AG08395 (cell line): Measurements from ENCODE around the gene MYO7B.

Experiments
- DNase-seq: peaks from one replicate; pipeline ENCODE4 v3.0.0; 2012; ENCODE audit warnings: mixed read lengths, low spot score

MYO7B gene

DNA sequence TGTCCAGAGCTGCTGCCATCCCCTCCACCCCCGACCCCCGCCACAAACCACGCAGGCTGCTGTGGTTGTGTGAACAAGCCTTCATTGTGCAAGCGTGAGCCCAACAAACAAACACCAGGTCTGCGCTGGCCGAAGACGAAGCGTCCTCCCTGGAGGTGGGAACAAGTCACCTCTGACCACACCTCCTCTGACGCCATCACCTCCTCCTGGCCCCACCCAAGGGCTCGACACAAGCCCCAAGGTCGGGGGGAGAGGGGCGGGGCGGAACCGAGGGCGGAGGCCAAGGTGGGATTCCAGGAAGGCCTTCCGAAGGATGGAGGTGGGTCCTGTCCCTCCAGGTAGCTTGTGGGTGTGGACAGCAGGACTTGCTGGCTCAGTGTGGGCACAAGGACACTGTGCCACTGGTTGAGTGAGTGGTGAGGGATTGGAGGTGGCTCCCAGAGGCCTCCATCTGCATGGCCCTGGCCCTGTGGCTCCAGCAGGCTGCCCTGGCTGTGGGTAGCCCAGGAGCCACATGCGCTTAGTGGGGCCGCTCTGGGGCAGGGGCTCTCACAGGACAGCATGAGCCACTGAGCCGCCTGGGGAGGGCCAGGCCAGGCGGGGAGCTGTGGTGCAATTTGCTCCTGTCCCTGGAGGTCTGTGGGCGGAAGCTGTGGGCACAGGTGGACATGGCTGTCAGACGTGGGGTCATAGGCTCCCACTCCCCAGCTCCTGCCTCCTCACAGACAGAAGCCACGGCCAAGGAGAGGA lies 103.1 kb downstream of the MYO7B start:
- DNase-seq = no peak

DNA sequence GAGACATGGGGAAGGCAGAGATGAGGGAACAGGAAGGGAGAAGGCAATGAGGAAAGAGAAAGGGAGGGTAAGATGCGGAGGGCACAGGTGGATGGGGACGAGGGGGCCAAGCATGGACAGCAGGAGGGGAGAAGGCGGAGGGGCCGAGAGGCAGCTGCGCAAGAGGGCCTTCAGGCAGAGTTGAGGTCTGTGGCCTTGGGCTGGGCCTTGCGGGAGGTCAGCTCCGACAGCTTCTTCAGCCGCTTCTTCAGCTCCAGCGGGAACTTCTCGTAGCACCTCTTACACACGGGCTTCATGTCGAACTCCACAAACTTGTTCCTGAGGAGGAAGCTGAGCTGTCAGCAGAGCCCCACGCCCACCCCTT lies 103.6 kb downstream of the MYO7B start:
- DNase-seq = no peak

GRCh38 chr2:127640082-127641072 lies 104.9 kb downstream of the MYO7B start:
- no peak for DNase-seq

GRCh38 chr2:127641133-127641532 lies 105.7 kb downstream of the MYO7B start:
- DNase-seq = no peak

- no peak for DNase-seq
Observed at GRCh38 chr2:127641846-127642507, 106.5 kb downstream of the MYO7B start.

- DNase-seq = no peak
Observed at GRCh38 chr2:127642706-127643438, 107.4 kb downstream of the MYO7B start.

GRCh38 chr2:127643439-127644065 lies 108.1 kb downstream of the MYO7B start:
- DNase-seq = no peak

DNA sequence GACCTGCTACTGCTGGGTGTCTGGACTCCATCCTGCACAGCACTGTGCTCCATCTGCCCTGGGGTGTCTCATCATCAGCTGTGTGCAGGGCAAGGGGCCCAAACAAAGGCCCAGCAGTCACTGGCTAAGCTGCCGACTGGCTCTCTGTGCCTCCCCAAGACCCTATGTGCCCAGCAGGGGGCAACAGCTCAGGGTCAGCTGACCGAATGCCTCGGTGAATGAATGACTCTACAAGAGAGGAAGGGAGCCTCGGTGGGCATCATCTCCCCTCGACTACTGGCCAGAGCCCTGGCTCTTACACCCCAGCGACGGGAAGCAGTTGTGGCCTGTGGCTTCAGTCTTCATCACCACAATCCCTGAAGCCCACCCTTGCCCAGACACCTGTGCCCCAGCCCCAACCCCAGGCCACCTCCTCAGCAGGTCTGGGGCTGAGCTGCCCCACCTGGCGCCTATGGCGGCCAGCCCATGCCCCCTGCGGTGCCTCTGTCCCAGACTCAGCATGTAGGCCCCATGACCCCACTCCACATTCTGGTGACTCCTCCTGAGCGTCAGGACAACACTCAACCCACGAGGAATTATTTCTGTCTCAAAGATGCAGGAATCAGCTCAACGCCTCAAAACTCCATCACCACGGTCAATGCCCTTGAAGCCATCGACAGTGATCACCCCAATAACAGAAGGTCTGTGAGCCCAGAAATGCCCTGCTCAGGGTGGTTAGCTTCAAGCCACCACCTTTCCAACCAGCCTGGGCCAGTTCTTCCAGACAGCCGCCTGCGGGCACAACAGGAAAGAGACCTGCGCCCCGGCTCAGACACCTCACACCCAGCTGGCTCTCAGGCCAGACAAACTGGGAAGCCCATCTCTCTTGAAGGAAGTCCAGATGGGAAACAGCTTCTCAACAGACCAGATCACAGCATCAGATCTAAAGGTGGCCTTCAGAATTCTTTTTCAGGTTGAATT lies 108.9 kb downstream of the MYO7B start:
- DNase-seq = no peak

GRCh38 chr2:127645026-127645394 lies 109.5 kb downstream of the MYO7B start:
- no peak for DNase-seq

DNA sequence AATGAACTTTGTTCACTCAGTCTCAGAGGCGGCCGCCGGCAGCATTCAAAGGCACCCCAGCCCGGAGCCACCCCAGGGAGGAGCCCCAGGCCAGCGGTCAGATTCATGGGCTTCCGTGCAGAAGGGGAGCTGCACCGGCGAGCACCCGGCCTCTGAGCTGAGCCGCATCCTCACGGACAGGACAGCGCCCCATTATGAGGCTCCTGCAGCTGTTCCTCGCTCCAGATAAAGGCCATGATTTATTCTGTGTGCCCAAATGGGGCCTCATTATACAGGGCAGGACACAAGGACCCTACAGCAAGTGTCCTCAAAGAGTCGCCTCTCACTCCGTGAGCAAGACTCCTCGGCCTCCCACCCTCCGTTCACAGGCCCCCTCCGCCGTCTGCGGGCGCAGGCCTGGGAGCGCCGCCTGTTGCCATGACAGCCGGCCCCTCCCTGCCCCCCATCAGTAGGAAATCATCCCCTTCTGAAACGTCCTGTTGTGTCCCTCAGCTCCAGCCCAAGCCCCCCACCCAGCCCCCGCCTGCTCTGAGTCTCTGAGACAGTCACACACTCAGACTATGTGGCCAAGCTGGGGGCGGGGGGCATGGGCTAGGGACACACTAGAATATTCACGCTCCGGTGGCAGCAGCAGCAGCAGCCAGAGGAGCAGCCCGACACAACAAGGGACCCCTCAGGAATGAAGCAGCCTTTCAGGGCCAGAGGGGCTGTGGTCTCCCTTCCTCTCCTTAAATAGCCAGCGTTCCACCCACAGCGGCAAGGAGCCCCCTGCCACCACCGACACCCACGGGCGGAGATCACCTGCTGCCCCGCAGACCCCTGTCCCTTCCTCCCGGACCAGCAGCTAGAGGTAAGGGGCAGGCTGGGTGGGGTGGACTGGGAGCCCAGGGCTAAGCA lies 110.2 kb downstream of the MYO7B start, which contains the start of gene GPR17:
Gene GPR17 (plus strand): TSS at position 759 of the 897 bp plus-strand sequence. CDS start 4,583 bp downstream, outside the sequence.
- no peak for DNase-seq

DNA sequence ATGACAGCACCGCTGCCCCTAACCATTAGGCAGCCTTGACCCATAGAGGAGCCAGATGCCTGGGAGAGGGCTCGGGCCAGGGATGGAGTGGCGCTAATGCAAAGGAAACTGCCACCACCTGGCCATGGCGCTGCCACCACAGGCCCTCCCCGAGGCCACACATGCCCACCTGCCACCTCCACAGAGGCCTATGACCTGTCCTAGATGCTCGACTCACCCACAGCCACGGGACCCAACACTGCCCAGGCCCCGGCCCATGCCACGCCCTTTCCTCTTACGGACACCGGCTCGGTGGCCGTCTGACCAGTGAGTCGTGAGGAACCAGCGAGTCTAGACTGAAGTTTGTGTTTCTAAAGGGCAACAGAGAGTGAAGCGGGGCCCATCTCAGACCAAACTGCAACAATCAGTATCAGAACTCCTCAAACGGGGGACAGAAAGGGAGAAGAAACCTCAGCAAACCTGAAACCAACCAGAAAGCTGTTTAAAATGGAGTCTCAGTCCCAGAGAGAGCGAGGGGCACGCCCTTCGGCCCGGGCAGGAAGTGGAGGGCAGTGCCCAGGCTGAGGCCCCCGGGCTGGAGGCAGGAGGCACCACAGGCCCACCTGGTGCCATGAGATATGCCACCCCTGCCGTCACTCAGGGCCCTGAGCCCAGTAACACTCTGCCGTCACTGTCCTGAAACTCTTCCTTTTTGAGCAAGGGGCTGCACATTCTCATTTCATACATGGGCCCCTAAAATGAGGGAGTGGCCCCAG lies 111.2 kb downstream of the MYO7B start:
- DNase-seq = no peak

DNA sequence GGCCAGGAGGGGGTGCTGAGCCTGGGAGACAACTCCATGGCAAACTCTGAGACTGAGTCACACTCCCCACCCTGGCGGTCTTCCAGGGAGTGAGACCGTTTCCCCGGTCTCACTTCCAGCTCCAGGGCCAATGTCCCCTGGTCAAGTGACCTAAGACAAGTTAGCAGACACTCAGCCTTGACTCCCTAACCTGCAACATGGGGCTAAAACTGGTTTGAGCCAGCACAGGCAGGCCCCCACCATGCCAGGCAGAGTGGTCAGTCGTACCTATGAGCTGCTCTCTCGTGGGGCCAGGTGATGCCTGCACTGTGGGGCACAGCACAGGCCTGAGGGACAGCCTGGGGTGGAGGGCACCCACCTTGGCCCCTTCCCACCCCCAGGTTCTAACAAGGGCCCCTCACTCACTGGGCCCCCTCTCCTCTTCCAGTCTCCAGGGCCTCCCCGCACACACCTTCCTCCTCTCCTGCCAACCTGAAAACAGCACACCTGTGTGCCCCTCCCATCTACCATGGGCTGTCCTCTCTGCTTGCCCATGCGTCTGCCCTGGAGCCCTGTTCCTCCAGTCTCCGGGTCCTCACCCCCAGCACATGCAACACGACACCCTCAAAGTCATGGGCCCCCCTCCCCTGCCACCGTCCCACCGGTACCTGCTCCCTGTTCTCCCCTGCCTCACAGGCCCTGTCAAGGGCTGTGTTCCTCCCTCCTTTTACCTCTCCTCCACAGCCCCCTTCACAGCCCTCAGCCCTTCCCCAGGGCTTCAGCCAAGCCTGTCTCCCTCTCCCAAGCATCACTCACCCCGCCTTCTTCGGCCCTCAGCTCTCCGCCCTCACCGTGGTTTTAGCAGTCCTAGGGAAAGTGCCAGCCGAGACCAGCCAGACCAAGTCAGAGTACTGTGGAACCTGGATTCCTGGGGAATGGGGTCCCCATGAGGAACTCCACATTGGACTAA lies 112.0 kb downstream of the MYO7B start:
- no peak for DNase-seq

DNA sequence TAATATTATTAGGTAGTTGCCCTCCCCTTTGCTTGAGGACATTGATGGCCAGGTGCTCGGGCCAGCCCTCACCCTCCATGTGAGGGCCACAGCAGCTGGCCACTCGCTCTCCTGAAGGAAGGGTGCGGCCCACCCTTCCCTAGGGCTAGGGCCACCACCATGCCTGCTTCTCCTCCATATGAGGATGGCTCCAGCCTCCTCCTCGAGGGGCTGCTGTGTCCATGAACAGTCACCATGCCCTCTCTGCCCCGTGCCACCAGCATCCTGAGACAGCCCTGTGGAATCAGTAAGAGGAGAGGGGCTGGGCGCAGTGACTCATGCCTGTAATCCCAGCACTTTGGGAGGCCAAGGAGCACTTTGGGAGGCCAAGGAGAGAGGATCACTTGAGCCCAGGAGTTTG lies 112.8 kb downstream of the MYO7B start:
- no peak for DNase-seq

DNA sequence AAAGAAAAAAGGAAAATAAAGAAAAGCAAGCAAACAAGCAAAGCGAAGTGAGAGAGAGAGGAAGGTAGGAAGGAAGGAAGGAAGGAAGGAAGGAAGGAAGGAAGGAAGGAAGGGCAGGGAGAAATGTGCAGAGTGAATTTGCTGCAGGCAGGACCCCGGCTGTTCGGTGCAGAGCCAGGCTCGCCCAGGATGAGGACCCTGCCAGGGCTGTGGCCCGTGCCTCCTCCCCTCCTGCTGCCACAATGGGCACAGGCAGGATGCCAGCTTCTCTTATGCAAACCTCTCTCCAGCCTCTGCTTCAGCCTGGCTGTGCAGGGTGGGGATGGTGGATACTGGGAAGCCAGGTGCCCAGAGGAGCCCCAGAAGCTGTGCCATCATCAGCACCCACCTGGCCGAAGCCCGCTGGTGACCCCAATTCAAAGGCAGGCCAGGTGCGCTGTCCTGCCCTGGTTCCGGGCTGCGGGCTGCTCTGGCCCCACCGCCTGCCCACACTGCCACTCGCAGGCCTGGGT lies 113.7 kb downstream of the MYO7B start:
- no peak for DNase-seq

GRCh38 chr2:127649684-127650040 lies 114.2 kb downstream of the MYO7B start:
- DNase-seq = peak; percentile 82

GRCh38 chr2:127650041-127650784 lies 114.7 kb downstream of the MYO7B start:
- no peak for DNase-seq
